Psoas muscle (tissue), 8 donors: ENCODE results near the gene C15orf40. TPM values are rescaled to one million over a fixed set of nuclear protein-coding genes. Genes with fewer than 3 reads are reported as not detected.
A peak's percentile ranks its signal among the peaks of the same experiment; 100 is the strongest.

Source experiments
- ATAC-seq, 4 donors: fragments of 200-7000 bp; cut with Tn5 transposase; one replicate each; pipeline ENCODE4 v1.9.1; 2020; ENCODE audit warnings: moderate library complexity in 3 of 4, mild to moderate bottlenecking in 2 of 4
- DNase-seq, 2 donors: peaks; one replicate each; pipeline ENCODE4 v3.0.0-alpha.2; 2020
- H3K27ac ChIP-seq: fragments of 200-600 bp; one replicate; pipeline ENCODE4 v1.8.0; 2022
- H3K27me3 ChIP-seq, 3 donors: fragments of 200-600 bp in 1 of 3; one replicate each; pipeline versions ENCODE4 v1.6.1 to v1.8.0; 2013 to 2022; ENCODE audit warnings: low read length in 2 of 3, mild to moderate bottlenecking in 2 of 3, moderate library complexity in 1 of 3; ENCODE audit not compliant: insufficient read depth in 3 of 3
- H3K36me3 ChIP-seq, 2 donors: fragments of 200-600 bp in 1 of 2; one replicate each; pipeline versions ENCODE4 v1.6.1 to v1.8.0; 2013 to 2022; ENCODE audit warnings: low read depth in 1 of 2, mild to moderate bottlenecking in 1 of 2, moderate library complexity in 1 of 2; ENCODE audit not compliant: insufficient read depth in 1 of 2
- H3K4me1 ChIP-seq: fragments of 200-600 bp; one replicate; pipeline ENCODE4 v1.8.0; 2022
- H3K4me3 ChIP-seq: fragments of 200-600 bp; one replicate; pipeline ENCODE4 v1.8.0; 2022; ENCODE audit warnings: mild to moderate bottlenecking
- H3K9me3 ChIP-seq: fragments of 200-600 bp; one replicate; pipeline ENCODE4 v1.8.0; 2022
- CTCF ChIP-seq: fragments of 200-600 bp; IDR thresholded peaks from one replicate; pipeline ENCODE4 v1.8.0; 2022; ENCODE audit warnings: antibody characterized with exemption
- WGBS, 3 donors: extraction: QIAGEN DNeasy Blood & Tissue Kit; methylation state at CpG; one replicate each; pipeline versions ENCODE4 v1.1.6 to v1.1.7; 2013; 5-methylcytosine and 5-hydroxymethylcytosine counted together
- intact Hi-C, 2 donors: fragments of 100-400 bp; cut with DNase I; formaldehyde crosslinking; loops; one replicate each; pipeline versions ENCODE4 v1.11.0 to v1.14.2; 2022
- polyA plus RNA-seq, 3 donors: library from polyadenylated mRNA; stranded (reverse); fragments of 200-250 nt; gene quantifications; one replicate each; pipeline ENCODE4 v1.2.3, GENCODE V29; 2013
- total RNA-seq, 4 donors: library from RNA; stranded (reverse); fragmentation: NEBNext Ultra II Directional in 2 of 4; extraction: Animal tissue kit (Norgen Biotek cat#: 25700) in 2 of 4; gene quantifications; one replicate each; pipeline versions ENCODE4 v1.2.1 to v1.2.4, GENCODE V29; 2021 to 2023
- donor health status: healthy with polysubstance abuse.
- donor health status: DM: no; HTN: no; CAD: no; lungs with moderate emphysema.
- donor health status: Bipolar disorder and iron deficiency.
- donor health status: healthy.
- donor health status: DM: yes; HTN: yes; CAD: no.
- donor health status: DM: no; HTN: no; CAD: no.
- donor health status: DM: no; HTN: no; CAD: no.
- donor health status: DM: yes; HTN: yes; CAD: no.

The C15orf40 gene
- total and polyA plus RNA-seq, 7 donors: 6.3 to 16.2 (median 11.3) TPM

GRCh38 chr15:82999426-82999825, 12.0 kb downstream of the C15orf40 start:
- peak in 3 of 4 donors; percentile 22 to 40 (median 25) for ATAC-seq

GRCh38 chr15:82995938-82996337, 15.5 kb downstream of the C15orf40 start:
- WGBS, 3 donors: 61 to 70% (median 68%) methylated on average over 3 of the region's 3 CpGs

More at GRCh38 chr15:82999426-82999825, 12.0 kb downstream of the C15orf40 start:
- no peaks in the 10 kb centered on the region for H3K9me3 ChIP-seq
- peaks cover 4% of the 10 kb centered on the region for H3K4me1 ChIP-seq
- H3K4me3 ChIP-seq: no peak overlapping the region
- no peak overlapping the region for H3K27ac ChIP-seq
- no peaks in the 10 kb centered on the region for H3K27me3 ChIP-seq
- 70 to 88% (median 75%) methylated on average over 6 of the region's 6 CpGs for WGBS, 3 donors
- DNase-seq: no peak
- intact Hi-C loops: no loop called here
- no peak for TF ChIP-seq CTCF
- peaks cover 0 to 9% of the 10 kb centered on the region in 2 donors for H3K36me3 ChIP-seq

GRCh38 chr15:82995076-82995475, 16.4 kb downstream of the C15orf40 start:
- Histone ChIP-seq H3K4me3 (no peak overlapping the region), H3K36me3 (peaks cover 0 to 9% of the 10 kb centered on the region in 2 donors), H3K27ac (no peak overlapping the region), H3K27me3 (no peaks in the 10 kb centered on the region), H3K9me3 (no peaks in the 10 kb centered on the region), H3K4me1 (peaks cover 3% of the 10 kb centered on the region)
- TF ChIP-seq CTCF: no peak
- DNase-seq (no peak), ATAC-seq (no peak)
- intact Hi-C loops: no loop called here
- 77 to 84% (median 83%) methylated on average over 2 of the region's 2 CpGs for WGBS, 3 donors

More at GRCh38 chr15:82995938-82996337, 15.5 kb downstream of the C15orf40 start:
- ATAC-seq (no peak), DNase-seq (no peak)
- no peak for TF ChIP-seq CTCF
- Histone ChIP-seq H3K36me3 (peaks cover 0 to 3% of the 10 kb centered on the region in 2 donors), H3K9me3 (no peaks in the 10 kb centered on the region), H3K27ac (no peak overlapping the region), H3K4me1 (peaks cover 4% of the 10 kb centered on the region), H3K27me3 (no peaks in the 10 kb centered on the region), H3K4me3 (no peak overlapping the region)
- intact Hi-C loops: no loop called here

- WGBS, 3 donors: 79 to 87% (median 81%) methylated on average over 4 of the region's 4 CpGs
- ATAC-seq: no peak
- Histone ChIP-seq H3K27me3 (no peaks in the 10 kb centered on the region), H3K4me3 (no peak overlapping the region), H3K9me3 (no peaks in the 10 kb centered on the region), H3K36me3 (peaks cover 0 to 24% of the 10 kb centered on the region in 2 donors), H3K4me1 (no peaks in the 10 kb centered on the region), H3K27ac (no peak overlapping the region)
- DNase-seq: no peak
- no peak for TF ChIP-seq CTCF
- intact Hi-C loops: no loop called here
Measured at GRCh38 chr15:82993144-82993543, 18.3 kb downstream of the C15orf40 start.

- Histone ChIP-seq H3K36me3 (peaks cover 0 to 31% of the 10 kb centered on the region in 2 donors), H3K27ac (no peak overlapping the region), H3K4me3 (no peak overlapping the region), H3K27me3 (no peaks in the 10 kb centered on the region), H3K4me1 (no peaks in the 10 kb centered on the region), H3K9me3 (no peaks in the 10 kb centered on the region)
- WGBS, 3 donors: 86 to 94% (median 93%) methylated on average over 3 of the region's 3 CpGs
- intact Hi-C loops: no loop called here
- no peak for TF ChIP-seq CTCF
- DNase-seq (no peak), ATAC-seq (no peak)
Measured at GRCh38 chr15:82992436-82992998, 18.9 kb downstream of the C15orf40 start.
